GM11168 (cell line): ENCODE data around the gene HPF1.
"Not testable (repeated sequence)": the region's sequence is repeated elsewhere in the genome, so short reads cannot be mapped to it uniquely, and the experiment has no call there.

Source experiments
- in situ Hi-C: fragments of 300-500 bp; cut with MboI; formaldehyde crosslinking; loops from one replicate; pipeline ENCODE4 v1.12.0; 2022; ENCODE audit warnings: low sequenced_read_pairs; ENCODE audit not compliant: unreplicated experiment

HPF1 gene

DNA sequence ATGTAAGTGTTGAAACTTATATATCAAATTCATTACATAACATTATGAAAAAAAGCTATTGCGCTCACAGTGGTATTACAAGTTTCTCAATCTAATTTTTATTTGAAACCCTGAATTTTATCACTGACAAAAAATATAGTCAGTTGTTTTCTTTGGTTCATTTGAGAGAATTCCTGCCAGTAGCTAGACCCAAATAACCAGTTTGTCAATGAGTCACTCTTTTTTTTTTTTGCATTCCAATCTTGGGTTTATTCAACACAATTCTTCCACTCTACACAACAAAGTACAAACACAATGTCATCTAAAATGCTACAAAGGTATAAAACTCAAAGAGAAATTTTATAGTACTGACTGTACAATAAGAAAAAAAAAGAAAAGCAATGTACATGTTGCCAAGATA is 13.1 kb downstream of the HPF1 start:
- in situ Hi-C loops: no loop called here

DNA sequence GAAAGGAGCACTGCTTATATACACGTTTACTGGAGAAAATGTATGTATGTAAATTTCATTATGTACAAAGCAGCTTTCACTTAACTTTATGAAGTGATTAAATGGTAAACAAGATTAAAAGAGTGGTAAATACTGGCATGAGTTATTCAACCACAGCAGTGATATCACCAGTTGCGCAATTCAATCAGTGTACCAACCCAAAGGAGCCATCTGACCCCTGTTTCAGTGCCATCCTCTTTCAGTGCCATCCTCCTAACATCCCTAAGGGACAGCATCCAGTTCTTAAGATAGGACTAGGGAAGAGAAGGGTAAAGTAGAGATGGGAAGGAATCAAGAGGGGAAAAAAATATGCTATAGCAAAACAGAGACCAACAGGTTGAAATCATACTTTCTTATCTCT is 16.2 kb downstream of the HPF1 start:
- in situ Hi-C loops: no loop called here

DNA sequence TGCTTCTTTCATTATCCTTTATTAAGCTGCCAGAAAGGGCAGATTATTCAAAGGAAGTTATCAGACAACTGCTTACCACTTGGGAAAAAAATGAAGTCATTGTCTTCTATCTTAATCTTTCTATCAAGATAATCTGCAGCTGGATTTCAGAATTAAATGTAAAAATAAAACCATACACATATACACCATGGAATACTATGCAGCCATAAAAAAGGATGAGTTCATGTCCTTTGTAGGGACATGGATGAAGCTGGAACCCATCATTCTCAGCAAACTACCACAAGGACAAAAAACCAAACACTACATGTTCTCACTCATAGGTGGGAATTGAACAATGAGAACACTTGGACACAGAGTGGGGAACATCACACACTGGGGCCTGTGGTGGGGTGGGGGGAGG is 19.1 kb downstream of the HPF1 start:
- in situ Hi-C loops: not testable (repeated sequence)

DNA sequence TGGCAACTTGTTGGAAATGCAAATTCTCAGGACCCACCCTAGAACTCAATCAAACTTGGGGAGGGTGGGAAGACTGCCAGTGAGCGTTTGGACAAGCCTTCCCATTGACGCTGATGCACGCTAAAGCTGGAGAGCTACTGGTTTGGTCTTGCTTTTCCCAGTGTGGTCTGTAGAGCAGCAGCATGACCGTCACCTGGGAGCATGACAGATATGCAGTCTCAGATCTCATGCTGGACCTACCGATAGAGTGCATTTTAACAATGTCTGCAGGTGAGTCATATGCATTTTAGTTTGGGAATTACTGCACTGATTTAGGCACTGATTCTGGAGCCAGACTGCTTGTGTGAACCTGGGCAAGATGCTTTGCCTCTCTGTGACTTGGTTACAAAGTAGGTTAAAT is 27.2 kb downstream of the HPF1 start:
- in situ Hi-C loops: no loop called here

DNA sequence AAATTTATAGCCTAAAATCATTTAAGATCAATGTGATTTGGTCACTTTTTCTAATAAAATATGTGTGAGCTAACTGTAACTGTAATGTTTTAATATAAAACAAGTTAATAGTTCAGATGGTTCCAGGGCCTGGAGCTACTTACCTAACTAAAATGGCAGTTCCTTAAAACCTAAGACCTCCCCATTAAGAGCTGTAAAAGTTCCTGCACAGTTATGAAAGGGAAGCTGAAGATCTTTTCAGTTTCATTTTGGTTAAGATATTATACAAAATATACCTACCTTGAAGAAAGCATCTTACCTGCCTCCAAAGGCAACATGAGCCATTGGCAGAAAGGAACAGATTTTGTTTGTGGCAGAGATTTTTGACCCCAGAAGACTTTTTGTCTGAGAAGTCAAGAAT is 30.1 kb downstream of the HPF1 start:
- in situ Hi-C loops: no loop called here

- in situ Hi-C loops: no loop called here
Observed at GRCh38 chr4:169724260-169724659, 33.5 kb downstream of the HPF1 start.

GRCh38 chr4:169723207-169723965 is 34.4 kb downstream of the HPF1 start:
- in situ Hi-C loops: no loop called here

DNA sequence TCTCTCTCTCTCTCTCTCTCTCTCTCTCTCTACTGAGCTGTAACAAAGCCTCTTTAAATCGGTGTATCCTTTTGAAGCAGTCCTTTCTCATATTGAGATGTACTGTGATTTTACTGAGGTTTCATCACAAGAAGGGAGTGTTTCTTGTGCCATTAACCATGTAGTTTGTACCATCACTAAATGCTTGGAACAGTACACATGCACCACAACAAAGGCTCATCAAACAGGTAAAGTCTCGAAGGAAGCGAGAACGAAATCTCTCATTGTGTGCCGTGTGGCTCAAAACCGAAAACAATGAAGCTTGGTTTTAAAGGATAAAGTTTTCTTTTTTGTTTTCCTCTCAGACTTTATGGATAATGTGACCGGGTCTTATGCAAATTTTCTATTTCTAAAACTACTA is 37.2 kb downstream of the HPF1 start:
- in situ Hi-C loops: no loop called here

GRCh38 chr4:169716677-169717076 is 41.1 kb downstream of the HPF1 start:
- in situ Hi-C loops: no loop called here

- in situ Hi-C loops: no loop called here
Observed at GRCh38 chr4:169715826-169716225, 41.9 kb downstream of the HPF1 start.

GRCh38 chr4:169707958-169708643 is 49.6 kb downstream of the HPF1 start:
- in situ Hi-C loops: no loop called here

GRCh38 chr4:169698331-169698730 is 59.4 kb downstream of the HPF1 start:
- in situ Hi-C loops: no loop called here

- in situ Hi-C loops: no loop called here
Observed at GRCh38 chr4:169690787-169691186, 67.0 kb downstream of the HPF1 start.

GRCh38 chr4:169689681-169690080 is 68.1 kb downstream of the HPF1 start:
- in situ Hi-C loops: no loop called here

- in situ Hi-C loops: no loop called here
Observed at GRCh38 chr4:169682372-169683047, 75.2 kb downstream of the HPF1 start.
